HG02970 (cell line): ENCODE data around the gene IKBKG.
"Not testable (repeated sequence)": the region's sequence is repeated elsewhere in the genome, so short reads cannot be mapped to it uniquely, and the experiment has no call there.

Experiments used
- ATAC-seq: cut with Tn5 transposase; IDR thresholded peaks from one replicate; pipeline ENCODE4 v1.9.1; 2021; ENCODE audit warnings: mild to moderate bottlenecking, moderate library complexity, moderate number of reproducible peaks; ENCODE audit not compliant: unreplicated experiment, low FRiP score

The IKBKG gene, protein sequence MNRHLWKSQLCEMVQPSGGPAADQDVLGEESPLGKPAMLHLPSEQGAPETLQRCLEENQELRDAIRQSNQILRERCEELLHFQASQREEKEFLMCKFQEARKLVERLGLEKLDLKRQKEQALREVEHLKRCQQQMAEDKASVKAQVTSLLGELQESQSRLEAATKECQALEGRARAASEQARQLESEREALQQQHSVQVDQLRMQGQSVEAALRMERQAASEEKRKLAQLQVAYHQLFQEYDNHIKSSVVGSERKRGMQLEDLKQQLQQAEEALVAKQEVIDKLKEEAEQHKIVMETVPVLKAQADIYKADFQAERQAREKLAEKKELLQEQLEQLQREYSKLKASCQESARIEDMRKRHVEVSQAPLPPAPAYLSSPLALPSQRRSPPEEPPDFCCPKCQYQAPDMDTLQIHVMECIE

GRCh38 chrX:154547245-154548027 lies at the start of gene IKBKG:
Gene IKBKG (plus strand): TSS chrX:154547620. CDS start chrX:154552003, 4,383 bp downstream.
- peak; percentile 85 for ATAC-seq

DNA sequence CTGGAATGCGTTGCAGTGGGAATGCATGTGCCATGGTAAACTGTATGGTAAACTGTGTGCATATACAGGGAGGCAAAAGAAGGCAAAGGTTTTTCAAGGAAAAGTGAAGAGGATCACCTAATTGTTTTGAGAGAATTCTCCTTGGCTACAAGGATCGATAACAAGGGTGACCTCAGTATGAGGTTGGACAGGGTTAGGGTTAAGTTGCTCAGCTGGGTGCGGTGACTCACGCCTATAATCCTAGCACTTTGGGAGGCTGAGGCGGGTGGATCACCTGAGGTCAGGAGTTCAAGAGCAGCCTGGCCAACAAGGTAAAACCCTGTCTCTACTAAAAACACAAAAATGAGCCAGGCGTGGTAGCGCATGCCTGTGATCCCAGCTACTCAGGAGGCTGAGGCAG lies 46.0 kb upstream of the IKBKG start:
- not testable (repeated sequence) for ATAC-seq

DNA sequence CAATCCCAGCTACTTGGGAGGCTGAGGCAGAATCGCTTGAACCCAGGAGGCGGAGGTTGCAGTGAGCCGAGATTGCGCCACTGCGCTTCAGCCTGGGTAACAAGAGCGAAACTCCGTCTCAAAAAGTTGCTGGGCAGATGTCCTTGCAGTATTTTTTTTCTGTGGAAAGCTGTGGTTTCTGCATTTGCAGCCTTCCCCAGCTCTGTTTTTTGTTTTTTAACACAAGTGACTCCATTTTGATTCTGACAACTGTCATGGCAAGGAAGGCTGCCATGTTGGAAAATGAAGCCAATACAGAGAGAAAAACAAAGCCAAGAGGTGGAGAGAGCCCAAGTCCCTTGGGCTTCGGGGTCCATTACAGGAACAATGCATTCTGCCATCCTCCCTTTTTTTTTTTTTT lies 45.3 kb upstream of the IKBKG start:
- ATAC-seq: no peak

DNA sequence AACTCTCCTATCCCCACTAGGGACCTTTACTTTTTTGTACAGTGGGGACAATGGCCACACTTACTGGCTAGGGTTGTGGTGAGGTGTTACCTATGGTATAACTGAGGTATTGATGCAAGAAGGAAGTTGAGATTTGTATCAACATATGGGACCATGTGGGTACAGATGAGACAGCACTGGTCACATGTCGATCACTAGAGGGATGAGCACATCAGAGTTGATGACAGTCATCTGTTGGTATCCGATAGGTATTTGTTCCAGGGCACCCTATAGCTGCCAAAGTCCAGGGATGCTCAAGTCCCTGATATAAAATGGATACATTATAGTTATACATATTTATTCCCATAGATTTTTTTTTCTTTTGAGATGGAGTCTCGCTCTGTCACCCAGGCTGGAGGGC lies 44.4 kb upstream of the IKBKG start:
- ATAC-seq: no peak

- ATAC-seq: no peak
Observed at GRCh38 chrX:154505734-154506133, 41.7 kb upstream of the IKBKG start.

- no peak for ATAC-seq
Observed at GRCh38 chrX:154506483-154507332, 40.7 kb upstream of the IKBKG start.

DNA sequence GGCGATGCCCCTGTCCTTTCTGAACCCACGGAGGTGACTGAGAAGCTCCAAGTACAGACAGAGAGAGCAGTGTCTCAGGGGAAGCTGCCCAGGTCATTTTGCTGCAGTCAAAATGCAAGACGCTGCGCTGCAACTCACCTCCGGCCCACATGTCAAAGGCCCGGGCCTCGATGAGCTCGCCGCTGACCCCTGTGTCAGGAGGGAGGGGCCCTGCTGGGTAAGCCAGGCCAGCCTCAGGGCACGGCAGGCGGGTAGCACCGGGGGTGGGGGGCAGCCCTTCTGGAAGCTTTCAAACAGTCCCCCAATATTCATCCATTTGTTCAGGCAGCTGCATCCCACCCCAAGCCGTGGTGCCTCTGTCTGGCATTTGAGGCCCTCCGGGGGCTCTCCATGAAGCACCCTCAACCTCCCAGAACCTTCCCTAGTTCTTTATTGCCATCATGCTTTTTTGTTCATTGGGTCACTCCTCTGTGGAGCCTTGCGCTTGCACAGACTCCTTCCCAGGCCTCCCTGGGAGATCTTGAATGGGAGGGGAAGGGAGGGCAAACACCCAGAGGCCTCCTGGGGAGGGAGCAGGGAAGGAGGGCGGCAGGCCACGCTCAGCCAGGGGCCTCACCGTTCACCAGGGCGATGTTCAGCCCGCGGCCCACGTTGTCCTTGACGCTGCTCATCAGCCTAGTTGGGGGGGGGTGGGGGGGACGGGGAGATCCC lies 39.6 kb upstream of the IKBKG start:
- no peak for ATAC-seq

DNA sequence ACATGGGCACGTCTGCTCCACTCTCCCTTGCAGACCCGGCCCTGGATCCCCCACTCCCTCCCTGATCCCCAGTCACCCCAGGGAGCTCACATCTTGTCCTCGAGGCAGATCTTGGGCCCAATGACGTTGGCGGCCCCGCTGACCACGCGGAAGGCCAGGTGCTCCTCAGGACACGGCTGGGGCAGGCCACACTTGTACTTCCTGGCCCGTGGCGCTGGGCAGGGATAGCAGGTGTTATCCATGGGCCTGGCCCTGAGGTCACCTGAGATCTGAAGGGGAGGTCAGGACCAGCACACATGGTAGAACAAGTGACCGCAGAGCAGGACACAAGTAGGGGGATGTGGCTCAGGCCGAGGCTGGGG lies 39.1 kb upstream of the IKBKG start:
- no peak for ATAC-seq

- no peak for ATAC-seq
Observed at GRCh38 chrX:154509455-154509854, 38.0 kb upstream of the IKBKG start.

- ATAC-seq: no peak
Observed at GRCh38 chrX:154511761-154512160, 35.7 kb upstream of the IKBKG start.

GRCh38 chrX:154512879-154513553 lies 34.4 kb upstream of the IKBKG start:
- no peak for ATAC-seq

DNA sequence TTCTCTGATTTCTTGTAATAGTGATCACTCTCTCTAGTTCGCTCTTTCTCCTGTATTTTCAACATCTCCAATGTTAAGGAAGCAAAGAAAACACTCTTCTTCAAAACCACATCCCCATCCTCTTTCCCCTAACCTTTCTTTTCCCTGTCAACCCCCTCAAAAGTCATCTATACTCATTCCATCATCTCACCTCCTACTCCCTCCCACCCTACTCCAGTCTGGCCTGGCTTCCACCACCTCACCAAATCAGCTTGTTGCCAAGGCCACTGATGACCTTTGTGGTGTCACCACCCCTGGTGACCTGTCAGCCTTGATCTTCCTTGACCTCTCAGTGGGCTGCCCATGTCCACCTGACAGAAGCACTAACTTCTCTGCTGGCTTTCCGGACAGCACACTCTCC lies 33.7 kb upstream of the IKBKG start:
- no peak for ATAC-seq

- peak; percentile 2 for ATAC-seq
Observed at GRCh38 chrX:154515090-154515965, 32.1 kb upstream of the IKBKG start.

- ATAC-seq: peak; percentile 90
Observed at GRCh38 chrX:154515966-154516655, 31.3 kb upstream of the IKBKG start, which contains the start of gene FAM3A. Gene FAM3A (minus strand): TSS chrX:154516232. CDS start chrX:154515772, 460 bp downstream.

GRCh38 chrX:154516656-154517100 lies 30.7 kb upstream of the IKBKG start:
- ATAC-seq: no peak

GRCh38 chrX:154517101-154517781 lies 30.2 kb upstream of the IKBKG start:
- ATAC-seq: no peak

GRCh38 chrX:154519389-154519788 lies 28.0 kb upstream of the IKBKG start:
- ATAC-seq: no peak
